Fibroblast of pulmonary artery (primary cell): ENCODE results near the gene ZC3H7B.

ENCODE experiments used
- DNase-seq: peaks from one replicate; pipeline ENCODE4 v3.0.0-alpha.2; 2010; ENCODE audit warnings: low read depth
- H3K4me3 ChIP-seq: replicated peaks from 2 replicates; pipeline ENCODE4 v1.5.1; 2011; ENCODE audit warnings: low read depth, mild to moderate bottlenecking, control low read depth, low read length, moderate library complexity
- TF ChIP-seq, protein P1 (sequence below): IDR thresholded peaks from 2 replicates; pipeline ENCODE4 v1.5.1; 2011; ENCODE audit warnings: mild to moderate bottlenecking, control low read depth, low read length, inconsistent platforms; ENCODE audit errors: missing control alignments

The ZC3H7B gene

DNA sequence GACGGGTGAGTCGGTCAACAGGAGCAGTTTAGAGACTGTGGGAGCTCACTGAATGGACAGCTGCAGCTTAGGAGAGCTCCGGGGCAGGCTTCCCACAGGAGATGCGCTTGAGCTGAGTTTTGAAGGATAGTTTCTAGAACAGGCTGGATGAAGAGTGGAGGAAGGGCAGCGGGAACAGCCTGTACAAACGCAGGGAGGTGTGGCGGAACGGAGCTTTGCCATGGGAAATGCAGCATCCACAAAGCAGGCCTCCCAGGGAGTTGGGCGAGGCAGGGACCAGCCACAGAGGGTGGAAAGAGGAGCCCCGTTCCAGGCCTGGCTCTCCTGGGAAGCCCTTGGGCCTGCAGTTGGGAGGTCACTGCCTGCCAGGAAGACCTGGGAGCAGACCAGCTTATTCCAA is 53.7 kb downstream of the ZC3H7B start:
- no peak for DNase-seq
- H3K4me3 ChIP-seq = no peak overlapping the region
- TF ChIP-seq, protein P1, sequence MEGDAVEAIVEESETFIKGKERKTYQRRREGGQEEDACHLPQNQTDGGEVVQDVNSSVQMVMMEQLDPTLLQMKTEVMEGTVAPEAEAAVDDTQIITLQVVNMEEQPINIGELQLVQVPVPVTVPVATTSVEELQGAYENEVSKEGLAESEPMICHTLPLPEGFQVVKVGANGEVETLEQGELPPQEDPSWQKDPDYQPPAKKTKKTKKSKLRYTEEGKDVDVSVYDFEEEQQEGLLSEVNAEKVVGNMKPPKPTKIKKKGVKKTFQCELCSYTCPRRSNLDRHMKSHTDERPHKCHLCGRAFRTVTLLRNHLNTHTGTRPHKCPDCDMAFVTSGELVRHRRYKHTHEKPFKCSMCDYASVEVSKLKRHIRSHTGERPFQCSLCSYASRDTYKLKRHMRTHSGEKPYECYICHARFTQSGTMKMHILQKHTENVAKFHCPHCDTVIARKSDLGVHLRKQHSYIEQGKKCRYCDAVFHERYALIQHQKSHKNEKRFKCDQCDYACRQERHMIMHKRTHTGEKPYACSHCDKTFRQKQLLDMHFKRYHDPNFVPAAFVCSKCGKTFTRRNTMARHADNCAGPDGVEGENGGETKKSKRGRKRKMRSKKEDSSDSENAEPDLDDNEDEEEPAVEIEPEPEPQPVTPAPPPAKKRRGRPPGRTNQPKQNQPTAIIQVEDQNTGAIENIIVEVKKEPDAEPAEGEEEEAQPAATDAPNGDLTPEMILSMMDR = no peak

DNA sequence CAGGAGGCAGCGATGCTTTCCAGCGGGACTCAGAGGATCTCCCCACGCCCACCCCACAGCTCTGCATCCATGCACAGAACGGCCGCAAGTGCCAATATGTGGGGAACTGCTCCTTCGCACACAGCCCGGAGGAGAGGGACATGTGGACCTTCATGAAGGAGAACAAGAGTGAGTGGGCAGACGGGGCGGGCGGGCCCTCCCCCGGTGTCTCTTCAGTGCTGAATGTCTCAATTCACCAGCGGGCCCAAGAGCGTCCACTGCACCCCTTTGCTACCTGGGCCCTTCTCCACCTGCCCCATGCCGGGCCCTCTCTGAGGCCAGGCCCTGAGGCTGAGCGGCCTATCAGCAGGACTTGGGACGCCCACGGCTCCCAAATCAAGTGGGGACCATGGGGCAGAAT is 54.6 kb downstream of the ZC3H7B start:
- DNase-seq = no peak
- H3K4me3 ChIP-seq = no peak overlapping the region
- TF ChIP-seq, protein P1 = no peak

DNA sequence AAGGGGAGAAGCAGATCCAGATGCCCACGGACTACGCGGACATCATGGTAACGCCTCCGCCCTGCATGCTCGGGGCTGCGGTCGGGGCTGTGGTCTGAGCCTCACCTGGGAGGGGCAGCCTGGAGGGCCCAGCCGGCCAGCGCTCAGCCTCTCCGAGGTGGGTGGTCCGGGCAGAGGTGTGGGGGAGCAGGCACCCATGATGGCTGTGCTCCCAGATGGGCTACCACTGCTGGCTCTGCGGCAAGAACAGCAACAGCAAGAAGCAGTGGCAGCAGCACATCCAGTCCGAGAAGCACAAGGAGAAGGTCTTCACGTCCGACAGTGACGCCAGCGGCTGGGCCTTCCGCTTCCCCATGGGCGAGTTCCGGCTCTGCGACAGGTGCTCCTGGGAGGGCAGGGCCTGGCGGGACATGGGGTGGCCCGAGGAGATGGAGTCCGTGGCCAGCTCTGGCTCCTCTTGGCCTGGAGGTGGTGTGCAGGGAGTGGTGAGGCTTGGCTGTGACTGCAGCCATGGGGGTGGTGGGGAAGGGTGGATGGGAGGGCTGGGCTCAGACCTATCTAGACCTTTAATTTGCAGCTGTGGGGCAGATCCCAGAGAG is 55.2 kb downstream of the ZC3H7B start:
- no peak overlapping the region for H3K4me3 ChIP-seq
- DNase-seq = no peak
- TF ChIP-seq, protein P1 = no peak

- H3K4me3 ChIP-seq = no peak overlapping the region
- DNase-seq = no peak
- TF ChIP-seq, protein P1 = no peak
These were observed 55.9 kb downstream of the ZC3H7B start for GRCh38 chr22:41357191-41357590.

DNA sequence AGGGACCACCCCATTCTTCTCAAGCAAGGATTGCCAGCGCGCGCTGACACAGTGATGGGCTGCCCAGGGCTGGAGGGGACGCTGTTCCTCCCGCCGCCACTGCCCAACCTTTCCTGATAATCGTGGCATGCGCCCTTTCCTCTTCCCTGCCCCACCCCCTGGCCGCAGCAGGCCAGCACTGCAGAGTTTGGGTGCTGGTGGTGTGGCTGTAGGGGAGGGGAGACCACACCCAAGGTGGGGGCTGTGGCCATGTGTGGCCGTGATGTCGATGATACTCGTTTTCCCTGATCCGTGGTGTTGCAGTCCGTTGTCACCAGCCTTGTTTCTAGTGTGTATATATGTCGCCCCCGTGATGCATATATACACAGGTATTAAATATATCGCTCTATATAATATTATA is 57.6 kb downstream of the ZC3H7B start:
- H3K4me3 ChIP-seq = no peak overlapping the region
- TF ChIP-seq, protein P1 = no peak
- DNase-seq = no peak

- TF ChIP-seq, protein P1 = no peak
- DNase-seq = no peak
- no peak overlapping the region for H3K4me3 ChIP-seq
These were observed 58.1 kb downstream of the ZC3H7B start for GRCh38 chr22:41359376-41359775.

GRCh38 chr22:41360126-41360525 is 58.8 kb downstream of the ZC3H7B start:
- H3K4me3 ChIP-seq = no peak overlapping the region
- TF ChIP-seq, protein P1 = no peak
- no peak for DNase-seq
